HepG2 (cell line): ENCODE data around the gene IQGAP2. TPM values are rescaled to one million over a fixed set of nuclear protein-coding genes. Genes with fewer than 3 reads are reported as not detected.
A peak's percentile ranks its signal among the peaks of the same experiment; 100 is the strongest.

Source experiments
- DDIT3 ChIP-seq: sonication (generic); formaldehyde crosslinking; IDR thresholded peaks from 2 replicates; pipeline ENCODE4 v1.4.0; 2020; ENCODE audit warnings: mild to moderate bottlenecking, missing genetic modification reagents
- HMG20B ChIP-seq: conservative IDR thresholded peaks from 2 replicates; pipeline ENCODE4 v1.6.1; 2016; ENCODE audit warnings: missing genetic modification reagents, missing compliant biosample characterization
- IKZF1 ChIP-seq: fragments of 450-650 bp; IDR thresholded peaks from 2 replicates; pipeline ENCODE4 v1.7.1; 2016
- IRX3 ChIP-seq: sonication (generic); formaldehyde crosslinking; IDR thresholded peaks from 2 replicates; pipeline ENCODE4 v1.8.1; 2023; ENCODE audit warnings: mild to moderate bottlenecking, low read depth, missing genetic modification reagents, borderline replicate concordance
- MYPOP ChIP-seq: sonication (generic); formaldehyde crosslinking; IDR thresholded peaks from 2 replicates; pipeline ENCODE4 v1.8.1; 2023; ENCODE audit warnings: mild to moderate bottlenecking, moderate library complexity, missing genetic modification reagents
- NFAT5 ChIP-seq: sonication (generic); formaldehyde crosslinking; IDR thresholded peaks from 2 replicates; pipeline ENCODE4 v1.4.0; 2020; ENCODE audit warnings: missing genetic modification reagents
- PCBP2 ChIP-seq: fragments of 200-400 bp; formaldehyde crosslinking; optimal IDR thresholded peaks from 2 replicates; pipeline ENCODE3; 2018; ENCODE audit warnings: low read length, low read depth; ENCODE audit not compliant: poor library complexity, severe bottlenecking
- RBM39 ChIP-seq: fragments of 200-400 bp; formaldehyde crosslinking; IDR thresholded peaks from one replicate; pipeline ENCODE4 v1.6.1; 2018; ENCODE audit warnings: antibody characterized with exemption, mild to moderate bottlenecking, low read depth, low read length; ENCODE audit not compliant: poor library complexity, severe bottlenecking
- RFX3 ChIP-seq: IDR thresholded peaks from 2 replicates; pipeline ENCODE4 v1.6.1; 2016; ENCODE audit warnings: missing biosample characterization, missing genetic modification reagents
- SATB2 ChIP-seq: sonication (generic); formaldehyde crosslinking; IDR thresholded peaks from 2 replicates; pipeline ENCODE4 v1.5.0; 2020; ENCODE audit warnings: missing genetic modification reagents
- ZFP91 ChIP-seq: sonication (generic); formaldehyde crosslinking; IDR thresholded peaks from 2 replicates; pipeline ENCODE4 v1.9.0; 2022; ENCODE audit warnings: missing genetic modification reagents, mild to moderate bottlenecking, borderline replicate concordance
- ZNF24 ChIP-seq: fragments of 450-650 bp; IDR thresholded peaks from 2 replicates; pipeline ENCODE4 v1.6.1; 2017; ENCODE audit warnings: antibody characterized with exemption, mild to moderate bottlenecking
- ZNF256 ChIP-seq: sonication (generic); formaldehyde crosslinking; conservative IDR thresholded peaks from 2 replicates; pipeline ENCODE4 v1.4.0; 2020; ENCODE audit warnings: missing genetic modification reagents
- ZNF543 ChIP-seq: sonication (generic); formaldehyde crosslinking; IDR thresholded peaks from 2 replicates; pipeline ENCODE4 v1.4.0; 2020; ENCODE audit warnings: mild to moderate bottlenecking, missing genetic modification reagents
- ZNF546 ChIP-seq: sonication (generic); formaldehyde crosslinking; conservative IDR thresholded peaks from 2 replicates; pipeline ENCODE4 v1.8.1; 2023; ENCODE audit warnings: mild to moderate bottlenecking, missing genetic modification reagents
- ZNF644 ChIP-seq: IDR thresholded peaks from 2 replicates; pipeline ENCODE4 v1.6.1; 2016; ENCODE audit warnings: low read depth
- ZNF691 ChIP-seq: sonication (generic); formaldehyde crosslinking; IDR thresholded peaks from 2 replicates; pipeline ENCODE4 v1.4.0; 2020; ENCODE audit warnings: missing genetic modification reagents, low read depth, mild to moderate bottlenecking, borderline replicate concordance
- ZNF777 ChIP-seq: sonication (generic); formaldehyde crosslinking; IDR thresholded peaks from 2 replicates; pipeline ENCODE4 v1.4.0; 2020; ENCODE audit warnings: missing genetic modification reagents
- polyA plus RNA-seq, 8 experiments: library from polyadenylated mRNA; depleted of rRNA in 3 of 8; stranded (reverse) in 7 of 8; unstranded in 1 of 8; fragments of >200 nt; fragmentation: Illumina TruSeq in 4 of 8; extraction: Trizol in 4 of 8; gene quantifications; 2 replicates each; pipeline versions ENCODE4 v1.2.1 to v1.2.3, GENCODE V29; 2011 to 2016; ENCODE audit warnings: low read depth in 4 of 8, missing spikeins in 1 of 8, mixed read lengths in 1 of 8; ENCODE audit not compliant: insufficient read depth in 1 of 8
- total RNA-seq, 5 experiments: library from RNA; depleted of rRNA; stranded (reverse); fragments of >200 nt; fragmentation: Illumina TruSeq; extraction: Trizol; gene quantifications; 2 replicates each; pipeline ENCODE4 v1.2.3, GENCODE V29; 2016; ENCODE audit warnings: low read depth in 1 of 5

The IQGAP2 gene
- total and polyA plus RNA-seq, 2 of the 13 experiments (the other 11 are each of a cell fraction or from before 2014, with no cell fraction given) = 35.2 to 83.3 TPM

GRCh38 chr5:76404223-76405211 lies 1.4 kb downstream of the IQGAP2 start (continued):
- TF ChIP-seq NFAT5 (CRISPR knock-in tag) (peak; percentile 45; the same call in 1 of the 2 replicates), IRX3 (0 out of 2 replicates have a peak, but pooled peaks have one; percentile 14), DDIT3 (CRISPR knock-in tag) (no peak), RFX3 (CRISPR knock-in tag) (no peak; the same call in 1 of the 2 replicates), ZNF691 (no peak; the same call in 1 of the 2 replicates), MYPOP (CRISPR knock-in tag) (peak; percentile 24), RBM39 (no peak), SATB2 (0 out of 2 replicates have a peak, but pooled peaks have one; percentile 14), ZNF546 (no peak), ZNF543 (CRISPR knock-in tag) (peak; percentile 82; the same call in 1 of the 2 replicates), HMG20B (peak; percentile 55; the same call in 1 of the 2 replicates), ZFP91 (CRISPR knock-in tag) (peak; percentile 80), IKZF1 (no peak), ZNF256 (CRISPR knock-in tag) (no peak), ZNF644 (CRISPR knock-in tag) (peak; percentile 90), PCBP2 (no peak), ZNF24 (peak; percentile 43; the same call in 1 of the 2 replicates), ZNF777 (CRISPR knock-in tag) (peak; percentile 51; the same call in 1 of the 2 replicates)
